GM10847 (cell line): Measurements from ENCODE around the gene PXT1.

Source experiments
- POLR2A ChIP-seq: IDR thresholded peaks from 2 replicates; pipeline ENCODE4 v1.6.1; 2011; ENCODE audit not compliant: insufficient read length; ENCODE audit errors: extremely low read depth

Gene PXT1

GRCh38 chr6:36362551-36363370, 79.9 kb downstream of the PXT1 start:
- TF ChIP-seq POLR2A, result no peak

GRCh38 chr6:36361071-36361470, 81.6 kb downstream of the PXT1 start:
- TF ChIP-seq POLR2A, result no peak

- TF ChIP-seq POLR2A, result no peak
These were observed 82.2 kb downstream of the PXT1 start for GRCh38 chr6:36360241-36361054.

- TF ChIP-seq POLR2A, result no peak
These were observed 84.3 kb downstream of the PXT1 start for GRCh38 chr6:36358226-36358915.

GRCh38 chr6:36357872-36358225, 84.8 kb downstream of the PXT1 start:
- TF ChIP-seq POLR2A, result no peak

- TF ChIP-seq POLR2A, result no peak
These were observed 86.8 kb downstream of the PXT1 start for GRCh38 chr6:36355819-36356218.

GRCh38 chr6:36353411-36353915, 89.2 kb downstream of the PXT1 start:
- TF ChIP-seq POLR2A, result no peak

- TF ChIP-seq POLR2A, result no peak
These were observed 90.0 kb downstream of the PXT1 start for GRCh38 chr6:36352477-36353157.

GRCh38 chr6:36350681-36351571, 91.7 kb downstream of the PXT1 start:
- no peak for TF ChIP-seq POLR2A

- no peak for TF ChIP-seq POLR2A
These were observed 92.6 kb downstream of the PXT1 start for GRCh38 chr6:36350082-36350481.

GRCh38 chr6:36349240-36349639, 93.4 kb downstream of the PXT1 start:
- no peak for TF ChIP-seq POLR2A

GRCh38 chr6:36347621-36348020, 95.0 kb downstream of the PXT1 start:
- TF ChIP-seq POLR2A, result no peak

GRCh38 chr6:36346486-36347273, 96.0 kb downstream of the PXT1 start:
- TF ChIP-seq POLR2A, result no peak
